GM21381 (cell line): Measurements from ENCODE around the gene DAZL.

Experiments
- ATAC-seq: cut with Tn5 transposase; IDR thresholded peaks from one replicate; pipeline ENCODE4 v1.9.1; 2021; ENCODE audit warnings: mild to moderate bottlenecking, moderate library complexity; ENCODE audit not compliant: unreplicated experiment

DAZL gene

DNA sequence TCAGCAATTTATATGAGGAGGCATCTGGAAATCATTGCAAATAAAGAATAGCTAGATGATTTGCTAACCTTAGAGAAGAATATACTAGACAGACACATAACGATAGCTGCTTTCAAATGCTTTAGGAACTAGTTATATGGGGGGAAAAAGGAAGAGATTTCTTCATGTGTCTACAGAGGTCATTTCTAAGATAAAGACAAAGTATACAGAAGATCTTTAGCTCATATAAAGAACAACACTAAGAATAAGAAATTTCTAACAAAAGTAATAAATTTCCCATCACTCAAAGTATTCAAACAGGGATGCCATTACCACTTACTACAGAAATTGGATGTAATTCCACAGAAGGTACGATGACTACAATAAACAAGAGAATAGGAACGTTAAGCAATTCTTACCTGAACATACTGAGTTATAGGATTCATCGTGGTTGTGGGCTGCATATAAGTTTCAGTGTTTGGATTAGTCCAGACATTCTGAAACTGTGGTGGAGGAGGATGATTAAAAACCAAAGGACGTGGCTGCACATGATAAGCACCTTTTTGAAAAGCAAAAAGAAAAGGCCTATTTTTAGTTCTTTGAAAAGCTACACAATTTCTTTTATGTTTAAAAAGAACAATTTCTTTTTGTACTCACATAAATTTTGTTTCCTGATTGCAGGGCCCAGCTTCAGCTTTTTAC is 8.7 kb downstream of the DAZL start:
- ATAC-seq = peak; percentile 71

DNA sequence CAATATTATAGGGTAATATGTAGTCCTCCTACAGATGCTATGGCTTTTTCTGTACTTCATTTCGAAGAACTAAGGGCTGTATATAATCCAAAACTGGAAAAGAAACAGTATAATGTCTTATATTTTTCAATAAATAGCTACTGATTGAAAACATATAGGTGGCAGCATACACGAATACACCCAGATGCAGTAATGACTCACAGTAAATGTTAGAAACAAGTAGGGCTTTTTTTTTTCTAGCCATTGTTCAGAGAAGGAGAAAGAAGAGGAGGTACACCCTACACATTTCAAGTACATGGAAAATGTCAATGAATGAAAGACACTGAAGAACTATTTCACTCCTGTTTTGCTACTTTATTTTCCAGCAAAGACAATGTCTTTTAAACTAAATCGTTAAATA is 9.4 kb downstream of the DAZL start:
- no peak for ATAC-seq

DNA sequence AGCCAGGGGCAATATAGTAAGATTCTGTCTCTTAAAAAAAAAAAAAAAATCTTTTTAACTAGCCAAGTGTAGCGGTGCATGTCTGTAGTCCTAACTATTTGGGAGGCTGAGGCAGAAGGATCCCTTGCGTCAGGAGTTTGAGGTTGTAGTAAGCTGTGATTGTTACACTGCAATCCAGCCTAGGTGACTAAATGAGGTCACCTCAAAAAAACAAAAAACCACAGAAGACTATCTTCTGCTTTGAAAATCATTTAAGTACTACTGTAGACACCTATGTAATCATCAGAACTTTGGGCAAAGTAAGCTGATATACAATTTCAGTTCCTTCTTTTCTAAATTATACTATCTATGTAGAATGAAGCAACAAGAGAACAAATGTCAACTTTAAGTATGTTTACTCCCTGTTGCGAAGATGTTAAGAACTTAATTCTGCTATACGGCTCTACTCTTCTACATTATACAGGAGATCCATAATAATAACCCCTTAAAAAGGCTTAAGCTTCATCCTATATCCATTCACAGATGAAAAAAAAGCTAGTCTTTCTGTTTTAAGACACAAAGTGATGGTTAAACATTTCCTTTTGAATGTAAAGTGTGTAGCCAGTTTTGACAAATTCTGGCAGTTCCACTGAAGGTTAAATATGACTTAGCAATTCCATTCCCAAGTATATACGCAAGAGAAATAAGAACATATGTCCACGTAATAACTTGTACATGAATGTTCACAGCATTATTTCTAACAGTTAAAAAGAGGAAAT is 15.2 kb downstream of the DAZL start:
- ATAC-seq = peak; percentile 97

DNA sequence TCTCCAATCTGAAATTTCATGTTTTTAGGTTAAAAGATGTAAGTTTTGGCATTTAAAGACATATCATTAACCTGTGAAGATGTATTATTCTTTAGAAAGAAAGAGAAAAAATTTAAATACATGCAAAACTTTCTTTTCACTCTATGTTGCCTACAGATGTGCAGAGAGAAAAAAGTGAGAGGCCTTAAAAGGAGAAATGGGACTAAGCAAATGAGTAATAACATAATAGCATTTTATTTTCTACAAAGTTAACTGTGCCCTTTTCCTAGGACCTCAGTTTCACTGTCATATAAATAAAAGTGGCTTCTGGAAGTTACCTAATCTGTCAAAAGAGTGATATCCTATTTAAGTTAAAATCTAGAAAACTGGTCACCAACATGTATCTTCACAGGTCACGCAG is 16.1 kb downstream of the DAZL start:
- no peak for ATAC-seq

DNA sequence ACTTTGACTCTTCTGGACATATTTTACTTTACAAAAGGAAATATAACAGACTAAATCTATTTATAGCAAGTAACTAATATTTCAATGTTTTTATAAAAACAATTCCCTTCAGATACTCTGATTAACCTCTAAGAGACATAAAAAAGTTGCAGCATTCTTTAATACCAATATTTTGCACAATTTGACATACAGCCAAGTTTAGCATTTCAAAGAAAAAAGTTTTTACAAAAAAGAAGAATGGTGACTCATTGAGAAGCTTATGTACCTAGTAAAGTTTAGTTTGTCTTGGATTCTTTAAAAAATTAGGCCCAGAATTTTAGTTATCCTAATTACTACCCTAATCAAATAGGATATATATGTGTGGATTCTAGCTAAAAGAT is 17.6 kb downstream of the DAZL start:
- no peak for ATAC-seq

DNA sequence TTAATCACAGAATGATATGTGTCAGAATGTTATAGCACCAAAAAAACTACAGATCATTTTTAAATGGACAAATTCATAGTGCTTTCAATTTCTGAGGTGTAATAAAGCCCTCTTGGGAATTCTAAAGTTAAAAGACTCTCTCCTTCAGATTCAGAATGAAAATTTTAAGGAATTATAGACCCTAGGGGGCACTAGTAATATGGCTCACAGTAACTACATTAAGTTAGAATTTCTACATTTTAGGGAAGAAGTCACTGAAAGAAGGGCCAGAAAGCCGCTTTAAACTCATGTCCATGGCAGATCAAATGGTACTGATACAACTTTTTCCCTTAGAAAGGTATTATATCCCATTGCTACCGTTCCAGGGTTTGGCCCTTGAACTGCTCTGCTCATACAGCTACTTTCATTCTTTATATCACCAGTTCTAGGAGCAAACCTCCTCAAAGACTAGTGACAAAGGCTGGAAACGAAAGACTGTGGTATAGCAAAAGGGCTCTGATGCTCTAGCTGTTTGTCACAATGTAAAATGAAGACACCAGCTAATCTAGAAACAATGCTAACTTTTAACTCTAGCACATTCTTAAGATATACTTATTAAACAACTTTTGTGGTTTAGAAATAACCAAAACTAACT is 18.1 kb downstream of the DAZL start:
- no peak for ATAC-seq

DNA sequence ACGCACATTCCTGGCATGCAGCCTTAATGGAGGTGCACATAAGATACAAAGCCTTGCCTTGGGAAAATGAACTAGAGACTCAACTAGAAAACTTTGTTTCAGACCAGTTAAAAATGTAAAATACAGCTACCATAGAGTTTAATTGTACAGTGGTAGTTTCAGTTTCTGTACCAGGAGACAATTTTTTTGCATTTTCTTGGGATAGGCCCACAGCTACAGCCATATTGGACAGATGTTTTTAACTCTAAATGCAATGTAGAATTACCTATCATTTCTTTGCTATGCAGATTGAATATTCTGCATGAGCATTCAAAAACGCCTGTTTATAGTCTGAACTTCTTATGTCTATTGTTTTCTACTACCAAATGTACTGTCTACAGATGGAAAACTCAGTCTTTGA is 20.3 kb downstream of the DAZL start:
- no peak for ATAC-seq

DNA sequence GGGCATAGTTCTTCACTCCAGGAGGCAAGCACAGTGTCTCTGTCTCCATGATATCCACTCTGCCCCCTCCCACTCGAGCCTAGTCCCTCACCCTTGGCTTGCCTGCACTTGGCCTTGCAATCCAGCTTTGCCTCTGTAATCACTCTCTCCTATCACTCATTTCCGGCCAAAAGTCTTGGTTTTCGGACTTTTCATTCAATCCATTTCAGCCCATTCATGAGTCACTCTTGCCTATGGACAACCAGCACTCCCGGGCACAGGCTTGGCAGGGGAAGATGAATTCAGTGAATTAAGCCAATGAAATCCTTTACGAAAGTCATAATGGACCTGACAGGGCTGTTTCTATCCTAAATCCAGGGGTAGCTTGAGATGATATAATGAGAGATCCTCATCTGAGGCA is 21.7 kb downstream of the DAZL start:
- ATAC-seq = no peak

DNA sequence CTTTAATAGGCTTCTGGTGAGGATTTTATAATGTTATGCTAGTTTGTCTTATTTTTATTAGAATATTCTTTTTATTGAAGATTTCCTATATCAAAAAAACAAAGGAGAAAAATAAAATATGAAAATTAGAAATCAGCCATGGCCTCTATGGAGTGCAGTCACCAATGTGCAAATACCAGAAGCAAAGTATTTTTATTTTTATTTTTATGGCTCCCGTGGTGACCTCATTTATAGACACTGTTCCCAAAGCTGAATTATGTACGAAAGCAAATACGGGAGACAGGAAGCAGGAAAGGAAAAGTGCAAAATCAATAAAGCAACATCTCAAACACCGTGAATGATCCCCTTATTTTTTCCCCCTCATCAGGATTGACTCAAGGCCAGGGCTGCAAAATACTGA is 35.1 kb downstream of the DAZL start:
- ATAC-seq = no peak

DNA sequence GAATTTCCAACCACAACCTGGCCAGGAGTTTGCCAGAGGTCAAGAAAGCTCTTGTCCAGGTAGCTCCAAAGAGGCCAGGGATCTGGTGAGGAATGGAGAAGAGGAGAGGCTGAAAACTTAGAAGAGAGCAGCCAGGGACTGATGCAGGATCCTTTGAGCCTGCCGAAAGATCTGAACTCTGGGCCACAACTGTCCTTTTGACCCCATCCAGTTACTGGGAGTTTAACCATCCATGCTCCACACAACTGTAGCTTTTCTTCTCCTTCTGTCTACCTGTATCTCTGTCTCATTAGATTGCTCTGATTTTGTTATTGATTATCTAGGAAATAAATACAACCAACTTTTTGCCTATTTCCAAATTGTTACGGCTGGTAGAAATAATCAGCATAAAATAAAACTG is 36.7 kb downstream of the DAZL start:
- no peak for ATAC-seq

DNA sequence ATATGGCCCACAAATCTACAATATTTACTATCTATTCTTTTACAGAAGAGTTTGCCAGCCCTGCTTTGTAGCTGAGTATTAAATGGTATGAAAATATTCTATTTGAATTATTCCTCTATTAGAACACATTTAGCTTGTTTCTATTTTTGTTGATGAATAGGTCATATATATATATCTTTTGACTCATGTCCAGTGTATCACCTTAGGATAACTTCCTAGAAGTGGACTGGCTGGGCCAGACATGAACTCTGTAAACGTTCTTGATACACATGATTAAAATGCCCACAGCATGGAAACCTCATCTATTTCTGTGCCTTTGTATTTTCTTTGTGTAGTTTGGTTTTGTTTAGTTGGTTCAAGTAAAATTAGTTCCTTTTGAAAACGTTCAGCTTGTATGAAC is 37.1 kb downstream of the DAZL start:
- ATAC-seq = no peak

DNA sequence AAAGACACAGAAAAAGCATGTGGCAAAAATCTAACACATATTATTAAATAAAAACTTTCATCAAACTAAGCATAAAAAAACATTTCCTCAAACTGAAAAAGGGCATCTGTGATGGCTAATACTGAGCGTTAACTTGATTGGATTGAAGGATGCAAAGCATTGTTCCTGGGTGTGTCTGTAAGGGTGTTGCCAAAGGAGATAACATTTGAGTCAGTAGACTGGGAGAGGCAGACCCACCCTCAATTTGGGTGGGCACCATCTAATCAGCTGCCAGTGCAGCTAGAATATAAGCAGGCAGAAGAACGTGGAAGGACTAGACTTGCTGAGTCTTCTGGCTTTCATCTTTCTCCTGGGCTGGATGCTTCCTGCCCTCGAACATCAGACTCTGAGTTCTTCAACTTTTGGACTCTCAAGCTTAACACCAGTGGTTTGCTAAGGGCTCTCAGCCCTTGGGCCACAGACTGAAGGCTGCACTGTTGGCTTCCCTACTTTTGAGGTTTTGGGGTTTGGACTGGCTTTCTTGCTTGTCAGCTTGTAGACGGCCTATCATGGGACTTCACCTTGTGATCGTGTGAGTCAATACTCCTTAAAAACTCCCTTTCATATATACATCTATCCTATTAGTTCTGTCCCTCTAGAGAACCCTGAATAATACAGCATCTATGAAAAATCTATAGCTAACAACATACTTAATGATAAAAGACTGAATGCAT is 45.4 kb downstream of the DAZL start:
- no peak for ATAC-seq

DNA sequence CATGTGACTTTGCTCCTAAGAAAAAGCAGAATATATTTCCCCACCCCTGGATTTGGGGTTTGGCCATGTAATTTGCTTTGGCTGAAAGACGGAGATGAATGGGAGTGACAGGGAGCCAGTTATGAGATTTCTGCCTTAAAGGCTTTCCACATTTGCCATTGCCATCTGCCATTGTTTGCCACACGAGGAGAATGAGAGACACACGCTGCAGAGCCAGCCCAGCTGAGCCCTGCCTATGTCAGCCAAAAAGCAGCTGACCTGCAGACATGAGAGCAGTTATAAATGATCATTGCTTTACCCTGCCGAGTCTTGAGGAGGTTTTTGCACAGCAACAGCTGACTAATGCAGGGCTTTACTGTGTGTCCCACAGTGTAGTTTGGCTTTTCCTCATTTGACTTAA is 51.1 kb downstream of the DAZL start:
- no peak for ATAC-seq

DNA sequence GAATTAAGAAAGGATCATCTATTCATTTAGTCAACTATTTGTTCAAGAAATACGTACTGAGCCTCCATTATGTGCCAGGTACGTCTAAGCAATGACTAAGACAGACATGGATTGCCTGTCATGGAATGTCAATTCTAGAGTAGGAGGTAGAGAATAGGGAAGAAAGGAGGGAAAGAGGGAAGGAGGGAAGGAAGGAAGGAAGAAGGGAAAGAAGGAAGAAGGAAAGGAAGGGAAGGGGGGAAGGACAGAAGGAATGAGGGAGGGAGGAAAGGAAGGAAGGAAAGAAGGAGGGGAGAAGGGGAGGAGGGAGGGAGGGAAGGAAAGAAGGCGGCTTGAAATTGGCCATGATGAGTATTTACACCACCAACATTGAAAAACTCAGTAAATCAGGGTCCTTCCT is 52.5 kb downstream of the DAZL start:
- ATAC-seq = no peak

DNA sequence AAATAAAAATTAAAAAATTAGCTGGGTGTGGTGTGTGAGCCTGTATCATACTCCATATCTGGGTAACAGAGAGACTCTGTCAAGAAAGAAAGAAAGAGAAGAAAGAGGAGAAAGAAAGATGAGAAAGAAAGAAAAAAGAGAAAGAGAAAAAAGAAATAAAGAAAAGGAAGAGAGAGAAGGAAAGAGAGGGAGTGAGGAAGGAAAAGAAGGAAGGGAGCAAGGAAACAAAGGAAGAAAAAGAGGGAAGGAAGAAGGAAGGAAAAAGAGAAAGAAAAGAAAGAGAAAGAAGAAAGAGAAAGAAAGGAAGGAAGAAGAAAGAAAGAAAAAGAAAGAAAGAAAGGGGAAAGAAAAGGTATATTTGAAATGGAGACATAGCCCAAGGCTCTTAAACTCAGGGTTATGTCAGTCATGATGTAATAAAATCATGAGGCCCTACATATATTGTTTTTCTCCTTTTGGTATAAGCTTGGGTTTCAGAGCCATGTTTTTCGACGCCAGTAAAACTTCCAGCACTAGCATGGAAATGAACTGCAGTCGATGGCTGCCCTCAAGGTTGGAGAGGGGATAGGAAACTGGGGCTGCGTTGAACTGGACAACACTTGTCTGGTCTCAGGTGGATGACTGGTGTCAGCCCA is 53.8 kb downstream of the DAZL start:
- ATAC-seq = no peak

DNA sequence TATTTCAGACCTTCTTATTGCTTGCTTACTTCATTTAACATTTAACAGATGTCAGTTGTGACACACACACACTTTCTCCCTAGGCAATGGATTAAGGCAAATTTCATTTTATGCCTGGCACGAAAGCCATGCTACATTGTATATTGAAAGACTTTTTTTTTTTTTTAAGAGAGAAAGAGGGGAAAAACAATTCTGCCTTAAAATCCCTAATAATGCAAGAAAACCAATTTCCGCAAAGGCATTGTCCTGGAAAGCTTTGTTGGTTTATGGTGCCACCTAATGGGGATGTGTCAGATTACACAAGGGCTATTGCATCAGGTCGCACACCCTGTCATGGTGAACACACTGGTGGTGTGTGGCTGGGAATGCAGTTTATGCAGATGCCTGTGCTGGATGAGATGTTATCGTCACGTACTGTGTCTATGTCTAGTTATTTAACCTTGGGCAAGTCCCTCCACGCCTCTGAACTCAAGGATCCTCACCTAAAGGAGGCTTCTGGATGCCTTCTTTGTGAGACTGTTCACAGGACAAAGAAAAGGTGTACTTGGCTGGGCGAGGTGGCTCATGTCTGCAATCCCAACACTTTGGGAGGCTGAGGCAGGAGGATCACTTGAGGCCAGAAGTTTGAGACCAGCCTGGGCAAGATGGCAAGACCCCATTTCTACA is 54.4 kb downstream of the DAZL start:
- ATAC-seq = peak; percentile 82

DNA sequence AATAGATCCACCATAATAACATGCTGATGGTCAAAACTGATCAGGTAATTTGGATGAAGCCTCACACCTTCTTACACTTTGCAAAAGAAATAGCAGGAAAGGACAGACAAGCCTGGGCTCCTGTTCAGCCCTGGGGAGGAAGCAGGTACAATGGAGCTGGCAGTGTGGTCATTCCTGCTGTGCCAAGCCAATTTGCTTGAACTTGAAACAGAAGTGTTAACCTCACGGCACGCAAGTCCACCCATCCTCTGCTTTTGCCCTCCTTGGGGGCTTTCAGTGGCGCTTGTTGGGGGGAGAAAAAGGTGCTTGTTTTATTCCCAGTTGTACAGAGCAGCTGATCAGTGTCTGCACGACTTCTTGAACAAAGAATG is 54.9 kb downstream of the DAZL start:
- ATAC-seq = peak; percentile 37

DNA sequence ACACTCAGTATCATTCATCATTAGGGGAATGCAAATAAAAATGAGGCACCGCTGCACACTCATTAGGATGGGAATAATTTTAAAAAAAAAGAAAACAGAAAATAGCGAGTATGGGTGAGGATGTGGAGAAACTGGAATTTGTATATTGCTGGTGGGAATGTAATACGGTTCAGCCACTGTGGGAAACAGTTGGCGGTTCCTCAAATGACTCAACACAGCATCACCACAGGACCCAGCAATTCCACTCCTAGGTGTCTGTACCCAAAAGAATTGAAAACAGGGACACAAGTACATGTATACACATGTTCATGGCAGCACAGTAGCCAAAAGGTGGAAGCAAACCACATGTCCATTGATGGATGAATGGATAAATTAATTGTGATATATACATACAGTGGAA is 56.5 kb downstream of the DAZL start:
- ATAC-seq = no peak

DNA sequence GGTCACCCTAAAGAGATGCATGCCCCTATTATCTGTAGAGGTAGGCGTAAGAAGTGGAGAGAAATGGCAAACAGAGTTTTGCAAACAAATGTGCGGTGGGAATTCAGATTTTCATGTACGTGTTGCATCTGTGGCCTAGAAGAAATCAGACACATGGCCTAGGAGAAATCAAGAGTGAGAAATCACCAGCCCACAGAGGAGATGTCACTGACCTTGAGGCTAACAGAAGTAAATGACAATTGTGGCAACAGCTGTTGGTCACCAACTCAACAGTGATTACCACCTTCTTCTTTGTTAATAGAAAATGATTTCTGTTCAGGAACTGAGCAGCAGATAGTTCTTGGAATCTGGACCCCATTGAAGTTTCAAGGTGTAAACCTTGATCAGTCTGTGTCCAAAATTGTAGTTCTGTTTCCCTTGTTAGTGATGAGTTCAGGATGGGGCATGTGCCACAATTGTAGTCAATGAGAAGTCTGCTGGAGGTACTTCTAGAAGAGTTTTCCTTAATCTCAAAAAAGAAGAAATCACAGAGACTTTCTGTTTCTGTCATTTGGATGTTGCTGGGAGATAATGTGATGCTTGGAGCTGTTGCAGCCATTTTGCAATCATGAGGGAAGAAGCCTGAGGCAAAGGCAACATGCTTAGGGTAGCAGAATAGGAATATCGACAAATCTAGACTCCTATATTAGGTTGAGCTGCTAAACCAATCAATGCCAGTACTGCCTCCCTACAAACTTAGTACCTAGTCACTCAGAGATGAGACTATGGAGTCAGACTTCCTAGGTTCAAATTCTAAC is 57.5 kb downstream of the DAZL start:
- no peak for ATAC-seq
